Right atrium auricular region (tissue), 2 donors: Measurements from ENCODE around the gene ALG2. TPM values are rescaled to one million over a fixed set of nuclear protein-coding genes. Genes with fewer than 3 reads are reported as not detected.

Experiments used
- DNase-seq: peaks from one replicate; pipeline ENCODE4 v3.0.0-alpha.2; 2019; ENCODE audit warnings: low spot score
- H3K27ac ChIP-seq, 2 donors: fragments of 200-600 bp; sonication (generic); 1 replicate in 1 of 2; 2 replicates in 1 of 2; pipeline ENCODE4 v1.5.1; 2016 to 2019
- H3K27me3 ChIP-seq, 2 donors: fragments of 200-600 bp; sonication (generic); one replicate each; pipeline versions ENCODE4 v1.5.1 to v1.6.0; 2017 to 2019
- H3K36me3 ChIP-seq: fragments of 200-600 bp; sonication (generic); one replicate; pipeline ENCODE4 v1.5.1; 2016
- H3K4me1 ChIP-seq, 2 donors: fragments of 200-600 bp; sonication (generic); one replicate each; pipeline versions ENCODE4 v1.5.1 to v1.6.0; 2017 to 2019
- H3K4me3 ChIP-seq, 2 donors: fragments of 200-600 bp; sonication (generic); 1 replicate in 1 of 2; 2 replicates in 1 of 2; pipeline ENCODE4 v1.5.1; 2017 to 2019; ENCODE audit warnings: mild to moderate bottlenecking in 1 of 2, moderate library complexity in 1 of 2
- H3K9me3 ChIP-seq, 2 donors: fragments of 200-600 bp; sonication (generic); one replicate each; pipeline ENCODE4 v1.5.1; 2019
- CTCF ChIP-seq, 2 donors: fragments of 200-600 bp; sonication (generic); IDR thresholded peaks; one replicate each; pipeline ENCODE4 v1.5.1; 2019; ENCODE audit warnings: antibody characterized with exemption in 2 of 2
- total RNA-seq, 2 donors: library from RNA; depleted of rRNA; stranded (reverse); fragments of >200 nt; gene quantifications; one replicate each; pipeline ENCODE4 v1.1.0, GENCODE V29; 2016

Gene ALG2
- total RNA-seq, 2 donors from 2014 or later, result 21.6 to 26.2 TPM

- TF ChIP-seq CTCF (IDR thresholded peaks at IDR 0.05), result no peak
- no peaks in the 10 kb centered on the region for H3K36me3 ChIP-seq
- H3K27ac ChIP-seq, result no peak overlapping the region
- no peak overlapping the region for H3K4me3 ChIP-seq
- no peaks in the 10 kb centered on the region for H3K9me3 ChIP-seq
- peaks cover 0 to 11% of the 10 kb centered on the region in 2 donors for H3K4me1 ChIP-seq
- no peak for DNase-seq
- no peaks in the 10 kb centered on the region for H3K27me3 ChIP-seq
Observed at GRCh38 chr9:99183616-99184015, 38.1 kb downstream of the ALG2 start.

- H3K4me1 ChIP-seq, result peaks cover 0 to 11% of the 10 kb centered on the region in 2 donors
- no peaks in the 10 kb centered on the region for H3K36me3 ChIP-seq
- H3K9me3 ChIP-seq, result no peaks in the 10 kb centered on the region
- no peaks in the 10 kb centered on the region for H3K27me3 ChIP-seq
- DNase-seq, result no peak
- H3K4me3 ChIP-seq, result no peak overlapping the region
- TF ChIP-seq CTCF (IDR thresholded peaks at IDR 0.05), result no peak
- no peak overlapping the region for H3K27ac ChIP-seq
Observed at GRCh38 chr9:99182356-99182755, 39.4 kb downstream of the ALG2 start.

GRCh38 chr9:99181621-99182020, 40.1 kb downstream of the ALG2 start:
- H3K36me3 ChIP-seq, result no peaks in the 10 kb centered on the region

GRCh38 chr9:99181206-99181605, 40.5 kb downstream of the ALG2 start:
- Histone ChIP-seq H3K36me3 (no peaks in the 10 kb centered on the region), H3K27ac (no peak overlapping the region), H3K4me1 (peaks cover 0 to 11% of the 10 kb centered on the region in 2 donors), H3K4me3 (no peak overlapping the region), H3K9me3 (no peaks in the 10 kb centered on the region), H3K27me3 (no peaks in the 10 kb centered on the region)
- DNase-seq, result no peak
- TF ChIP-seq CTCF (IDR thresholded peaks at IDR 0.05), result no peak

More at GRCh38 chr9:99181621-99182020, 40.1 kb downstream of the ALG2 start:
- Histone ChIP-seq H3K27ac (no peak overlapping the region), H3K4me1 (peaks cover 0 to 11% of the 10 kb centered on the region in 2 donors), H3K27me3 (no peaks in the 10 kb centered on the region), H3K4me3 (no peak overlapping the region), H3K9me3 (no peaks in the 10 kb centered on the region)
- TF ChIP-seq CTCF (IDR thresholded peaks at IDR 0.05), result no peak
- DNase-seq, result no peak

GRCh38 chr9:99180662-99181061, 41.1 kb downstream of the ALG2 start:
- Histone ChIP-seq H3K27me3 (no peaks in the 10 kb centered on the region), H3K9me3 (no peaks in the 10 kb centered on the region), H3K27ac (no peak overlapping the region), H3K36me3 (no peaks in the 10 kb centered on the region), H3K4me1 (peaks cover 0 to 11% of the 10 kb centered on the region in 2 donors), H3K4me3 (no peak overlapping the region)
- no peak for TF ChIP-seq CTCF (IDR thresholded peaks at IDR 0.05)
- DNase-seq, result no peak

- peaks cover 0 to 11% of the 10 kb centered on the region in 2 donors for H3K4me1 ChIP-seq
- H3K27ac ChIP-seq, result no peak overlapping the region
- TF ChIP-seq CTCF (IDR thresholded peaks at IDR 0.05), result no peak
- H3K27me3 ChIP-seq, result no peaks in the 10 kb centered on the region
- no peak for DNase-seq
- no peak overlapping the region for H3K4me3 ChIP-seq
- H3K36me3 ChIP-seq, result no peaks in the 10 kb centered on the region
- H3K9me3 ChIP-seq, result no peaks in the 10 kb centered on the region
Observed at GRCh38 chr9:99180199-99180598, 41.5 kb downstream of the ALG2 start.
